Gastrocnemius medialis (tissue), 4 donors: Measurements from ENCODE around the gene RPL35. TPM values are rescaled to one million over a fixed set of nuclear protein-coding genes. Genes with fewer than 3 reads are reported as not detected.

Source experiments
- ATAC-seq, 2 donors: fragments of 150-250 bp; one replicate each; pipeline ENCODE4 v1.9.1; 2016
- DNase-seq, 2 donors: peaks; one replicate each; pipeline ENCODE4 v3.0.0-alpha.2; 2019
- H3K27ac ChIP-seq, 4 donors: fragments of 200-600 bp; sonication (generic); 1 replicate in 1 of 4; 2 replicates in 3 of 4; pipeline ENCODE4 v1.5.1; 2016 to 2018; ENCODE audit warnings: mild to moderate bottlenecking in 2 of 4, moderate library complexity in 1 of 4
- H3K27me3 ChIP-seq, 3 donors: fragments of 200-600 bp; sonication (generic) in 2 of 3; 1 replicate in 1 of 3; 2 replicates in 2 of 3; pipeline versions ENCODE4 v1.5.1 to v1.6.0; 2016 to 2019; ENCODE audit warnings: mild to moderate bottlenecking in 1 of 3, moderate library complexity in 1 of 3
- H3K36me3 ChIP-seq, 2 donors: fragments of 200-600 bp; sonication (generic) in 1 of 2; one replicate each; pipeline ENCODE4 v1.5.1; 2017 to 2018
- H3K4me1 ChIP-seq, 2 donors: fragments of 200-600 bp; sonication (generic) in 1 of 2; one replicate each; pipeline ENCODE4 v1.5.1; 2016 to 2017; ENCODE audit warnings: mild to moderate bottlenecking in 2 of 2
- H3K4me3 ChIP-seq, 4 donors: fragments of 200-600 bp; sonication (generic) in 3 of 4; 1 replicate in 1 of 4; 2 replicates in 3 of 4; pipeline ENCODE4 v1.5.1; 2016 to 2019; ENCODE audit warnings: mild to moderate bottlenecking in 2 of 4
- H3K9me3 ChIP-seq, 3 donors: fragments of 200-600 bp; sonication (generic) in 2 of 3; 1 replicate in 1 of 3; 2 replicates in 2 of 3; pipeline ENCODE4 v1.5.1; 2016 to 2019
- POLR2A ChIP-seq, 2 donors: fragments of 450-650 bp; IDR thresholded peaks; one replicate each; pipeline ENCODE4 v1.6.1; 2017; ENCODE audit warnings: antibody characterized with exemption in 2 of 2, mild to moderate bottlenecking in 2 of 2, moderate library complexity in 2 of 2
- in situ Hi-C, 4 donors: fragments of 200-750 bp; cut with MboI; loops; one replicate each; pipeline versions ENCODE4 v1.15.0 to v1.8.0; 2017; ENCODE audit warnings: low sequenced_read_pairs in 4 of 4
- intact Hi-C: fragments of 100-400 bp; cut with DNase I; formaldehyde crosslinking; loops from one replicate; pipeline ENCODE4 v1.15.1; 2023; ENCODE audit warnings: low total_unique reads
- total RNA-seq, 4 donors: library from RNA; depleted of rRNA; stranded (reverse); fragments of >200 nt; gene quantifications; one replicate each; pipeline versions ENCODE4 v1.1.0 to v1.2.3, GENCODE V29; 2016
- TF ChIP-seq, protein P1 (sequence below), 5 experiments: fragments of 450-650 bp in 3 of 5; fragments of 200-600 bp in 2 of 5; sonication (generic) in 2 of 5; IDR thresholded peaks in 4 of 5; conservative IDR thresholded peaks in 1 of 5; 1 replicate in 4 of 5; 2 replicates in 1 of 5; pipeline ENCODE4 v1.5.1; 2016 to 2019; ENCODE audit warnings: antibody characterized with exemption in 5 of 5, mild to moderate bottlenecking in 3 of 5, moderate library complexity in 3 of 5

The RPL35 gene
- total RNA-seq, 4 donors from 2014 or later = 2,099 to 2,608 (median 2,478) TPM

DNA sequence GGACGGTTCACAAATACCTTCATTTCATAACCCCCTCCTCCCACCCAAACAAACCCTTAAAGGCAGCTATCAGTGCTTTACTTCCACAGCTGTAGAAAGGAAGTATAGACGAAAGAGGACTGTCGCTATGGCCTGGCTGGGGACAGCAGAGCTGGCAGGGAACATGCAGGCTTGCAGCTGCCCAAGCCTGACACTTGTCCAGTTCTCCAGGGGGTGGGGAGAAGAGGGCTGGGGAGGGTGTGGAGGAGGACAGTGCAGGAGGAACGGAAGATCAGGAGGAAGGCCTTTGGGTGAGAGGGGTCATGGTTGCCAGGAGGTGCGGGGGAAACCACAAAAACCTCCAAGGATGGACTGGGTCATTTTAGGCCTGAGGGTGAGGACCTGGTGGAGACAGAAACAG lies 26.1 kb upstream of the RPL35 start:
- intact Hi-C loops = no loop called here
- ATAC-seq (peak in 1 of 2 donors; percentile 61), DNase-seq (no peak)
- H3K27ac ChIP-seq = no peak overlapping the region
- H3K27me3 ChIP-seq = no peaks in the 10 kb centered on the region
- no peaks in the 10 kb centered on the region for H3K4me1 ChIP-seq
- in situ Hi-C loops = no loop called here
- TF ChIP-seq, protein P1, sequence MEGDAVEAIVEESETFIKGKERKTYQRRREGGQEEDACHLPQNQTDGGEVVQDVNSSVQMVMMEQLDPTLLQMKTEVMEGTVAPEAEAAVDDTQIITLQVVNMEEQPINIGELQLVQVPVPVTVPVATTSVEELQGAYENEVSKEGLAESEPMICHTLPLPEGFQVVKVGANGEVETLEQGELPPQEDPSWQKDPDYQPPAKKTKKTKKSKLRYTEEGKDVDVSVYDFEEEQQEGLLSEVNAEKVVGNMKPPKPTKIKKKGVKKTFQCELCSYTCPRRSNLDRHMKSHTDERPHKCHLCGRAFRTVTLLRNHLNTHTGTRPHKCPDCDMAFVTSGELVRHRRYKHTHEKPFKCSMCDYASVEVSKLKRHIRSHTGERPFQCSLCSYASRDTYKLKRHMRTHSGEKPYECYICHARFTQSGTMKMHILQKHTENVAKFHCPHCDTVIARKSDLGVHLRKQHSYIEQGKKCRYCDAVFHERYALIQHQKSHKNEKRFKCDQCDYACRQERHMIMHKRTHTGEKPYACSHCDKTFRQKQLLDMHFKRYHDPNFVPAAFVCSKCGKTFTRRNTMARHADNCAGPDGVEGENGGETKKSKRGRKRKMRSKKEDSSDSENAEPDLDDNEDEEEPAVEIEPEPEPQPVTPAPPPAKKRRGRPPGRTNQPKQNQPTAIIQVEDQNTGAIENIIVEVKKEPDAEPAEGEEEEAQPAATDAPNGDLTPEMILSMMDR (IDR thresholded peaks at IDR 0.05 in 4 of 5, conservative IDR thresholded peaks at IDR 0.05 in 1 of 5) = no peak
- TF ChIP-seq POLR2A (IDR thresholded peaks at IDR 0.05) = no peak
- H3K4me3 ChIP-seq = no peak overlapping the region
- H3K36me3 ChIP-seq = peaks cover 0 to 89% of the 10 kb centered on the region in 2 donors
- no peaks in the 10 kb centered on the region for H3K9me3 ChIP-seq

DNA sequence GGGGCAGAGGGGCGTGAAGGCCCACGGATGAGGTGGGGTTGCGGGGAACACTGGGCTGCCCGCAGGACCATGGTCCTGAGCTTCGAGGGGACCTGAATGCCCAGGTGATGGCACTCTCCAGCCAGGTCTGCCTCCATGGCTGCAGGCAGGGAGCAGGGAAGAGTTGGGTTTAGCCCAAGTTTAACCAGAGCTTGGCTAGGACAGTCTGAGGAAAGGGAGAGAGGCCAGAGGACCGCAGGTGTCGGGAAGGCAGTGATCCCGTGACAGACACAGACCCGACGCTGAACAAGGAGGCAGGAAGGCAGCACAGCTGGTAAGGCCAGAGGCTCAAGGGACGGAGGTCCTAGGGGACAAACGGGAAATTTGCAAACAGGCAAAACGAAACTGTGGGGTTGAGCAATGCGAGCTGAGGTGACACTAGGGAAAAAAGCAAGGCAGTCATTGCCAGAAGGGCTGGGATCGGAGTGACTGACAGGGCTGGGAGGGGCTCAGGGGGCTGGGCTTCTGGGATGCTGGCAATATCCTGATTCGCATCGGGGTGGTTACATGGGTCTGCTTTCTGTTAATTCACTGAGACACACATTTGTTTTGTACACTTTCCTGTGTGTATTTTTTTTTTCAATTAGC lies 25.2 kb upstream of the RPL35 start:
- no peaks in the 10 kb centered on the region for H3K27me3 ChIP-seq
- H3K27ac ChIP-seq = no peak overlapping the region
- intact Hi-C loops = no loop called here
- DNase-seq (no peak), ATAC-seq (peak in 1 of 2 donors; percentile 31)
- TF ChIP-seq, protein P1 (IDR thresholded peaks at IDR 0.05 in 4 of 5, conservative IDR thresholded peaks at IDR 0.05 in 1 of 5) = no peak
- no peak for TF ChIP-seq POLR2A (IDR thresholded peaks at IDR 0.05)
- H3K36me3 ChIP-seq = peaks cover 0 to 90% of the 10 kb centered on the region in 2 donors
- in situ Hi-C loops = no loop called here
- H3K4me3 ChIP-seq = no peak overlapping the region
- H3K4me1 ChIP-seq = no peaks in the 10 kb centered on the region
- H3K9me3 ChIP-seq = no peaks in the 10 kb centered on the region

DNA sequence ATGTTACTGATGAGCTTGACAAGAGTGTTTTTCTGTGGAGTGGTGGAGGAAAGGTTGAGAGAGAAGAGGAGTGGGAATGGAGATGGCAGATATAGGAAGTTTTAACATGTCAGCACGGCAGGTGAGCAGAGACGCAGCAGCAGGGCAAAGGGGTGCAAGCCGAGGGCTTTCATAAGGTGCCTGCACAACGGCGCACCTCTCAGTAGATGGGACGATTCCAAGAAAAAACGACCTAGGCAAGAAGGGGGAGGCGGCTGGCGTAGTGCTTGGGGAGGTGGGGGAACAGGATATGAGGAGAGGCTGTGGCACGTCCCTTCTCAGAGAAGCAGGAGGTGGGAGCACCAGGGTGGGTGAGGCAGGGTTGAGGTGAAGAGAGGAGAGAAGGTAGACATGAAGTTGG lies 24.7 kb upstream of the RPL35 start:
- Histone ChIP-seq H3K9me3 (no peaks in the 10 kb centered on the region), H3K27me3 (no peaks in the 10 kb centered on the region), H3K36me3 (peaks cover 0 to 91% of the 10 kb centered on the region in 2 donors), H3K4me1 (no peaks in the 10 kb centered on the region), H3K27ac (no peak overlapping the region), H3K4me3 (no peak overlapping the region)
- TF ChIP-seq, protein P1 (IDR thresholded peaks at IDR 0.05 in 4 of 5, conservative IDR thresholded peaks at IDR 0.05 in 1 of 5) = no peak
- TF ChIP-seq POLR2A (IDR thresholded peaks at IDR 0.05) = no peak
- ATAC-seq (no peak), DNase-seq (no peak)
- intact Hi-C loops (no loop called here), in situ Hi-C loops (no loop called here)

DNA sequence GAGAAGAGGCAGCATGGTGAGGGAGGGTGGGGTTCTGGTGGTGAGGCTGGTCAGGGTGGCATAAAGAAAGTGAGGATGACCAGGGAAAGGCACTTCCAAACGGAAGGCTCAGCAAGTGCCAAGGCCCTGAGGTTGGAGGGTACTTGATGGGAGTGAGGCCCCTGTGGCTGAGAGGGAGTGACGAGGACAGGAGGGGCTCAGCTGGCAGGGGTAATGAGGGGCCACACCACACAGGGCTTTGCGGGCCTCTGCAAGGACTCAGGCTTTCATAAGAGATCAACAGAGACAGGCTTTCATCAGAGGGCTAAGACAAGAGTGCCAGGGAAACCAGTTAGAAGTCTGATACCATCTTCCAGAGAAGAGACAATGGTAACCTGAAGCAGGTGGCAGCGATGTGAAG lies 23.8 kb upstream of the RPL35 start:
- intact Hi-C loops (no loop called here), in situ Hi-C loops (no loop called here)
- no peak for TF ChIP-seq POLR2A (IDR thresholded peaks at IDR 0.05)
- TF ChIP-seq, protein P1 (IDR thresholded peaks at IDR 0.05 in 4 of 5, conservative IDR thresholded peaks at IDR 0.05 in 1 of 5) = no peak
- Histone ChIP-seq H3K9me3 (no peaks in the 10 kb centered on the region), H3K4me3 (no peak overlapping the region), H3K36me3 (peaks cover 0 to 91% of the 10 kb centered on the region in 2 donors), H3K27ac (no peak overlapping the region), H3K4me1 (no peaks in the 10 kb centered on the region), H3K27me3 (no peaks in the 10 kb centered on the region)
- ATAC-seq = no peak
- DNase-seq = no peak

DNA sequence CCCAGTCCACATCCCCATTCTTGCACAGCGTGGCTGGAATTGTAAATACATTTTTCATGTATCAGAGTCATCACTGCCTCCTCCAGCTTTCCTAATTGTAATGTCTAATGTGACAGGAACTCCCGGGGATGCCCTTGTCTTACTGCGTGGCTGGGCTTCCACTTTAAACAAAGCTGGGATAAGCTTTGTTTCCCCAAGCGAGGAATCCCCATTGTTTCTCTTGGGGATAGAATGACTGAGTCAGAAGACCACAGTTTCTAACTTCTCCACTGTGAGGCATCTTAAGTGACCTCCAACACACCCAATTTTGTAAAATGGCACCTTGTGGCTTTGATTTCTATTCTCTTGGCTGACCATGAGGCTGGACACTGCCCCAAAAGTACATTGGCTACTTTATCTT lies 22.6 kb upstream of the RPL35 start:
- ATAC-seq (no peak), DNase-seq (no peak)
- intact Hi-C loops = no loop called here
- H3K4me3 ChIP-seq = no peak overlapping the region
- no peaks in the 10 kb centered on the region for H3K27me3 ChIP-seq
- no peaks in the 10 kb centered on the region for H3K4me1 ChIP-seq
- no peaks in the 10 kb centered on the region for H3K9me3 ChIP-seq
- TF ChIP-seq POLR2A (IDR thresholded peaks at IDR 0.05) = no peak
- TF ChIP-seq, protein P1 (IDR thresholded peaks at IDR 0.05 in 4 of 5, conservative IDR thresholded peaks at IDR 0.05 in 1 of 5) = no peak
- in situ Hi-C loops = no loop called here
- no peak overlapping the region for H3K27ac ChIP-seq
- peaks cover 0 to 91% of the 10 kb centered on the region in 2 donors for H3K36me3 ChIP-seq
